ENCODE measurements around the gene OR1F1. TPM values are rescaled to one million over a fixed set of nuclear protein-coding genes. Genes with fewer than 3 reads are reported as not detected.

Gene OR1F1
- total and polyA plus RNA-seq, 9 of the 15 experiments (the other 6 are each of a cell fraction or from before 2014, with no cell fraction given), result 0.15 to 0.61 (median 0.35) TPM; not detected in 3

- H3K4me3 ChIP-seq, result no peak overlapping the region
- no peaks in the 10 kb centered on the region for H3K9me1 ChIP-seq (ENCODE audit: control insufficient read depth, insufficient read depth, low read length)
- H3K4me2 ChIP-seq (ENCODE audit: insufficient read depth, low read length), result no peak overlapping the region
- H4K20me1 ChIP-seq (replicated peaks; ENCODE audit: control insufficient read depth, insufficient read depth, low read length), result no peaks in the 10 kb centered on the region
- H3K36me3 ChIP-seq (ENCODE audit: control insufficient read depth, insufficient read depth, low read length), result no peaks in the 10 kb centered on the region
- H3K79me2 ChIP-seq (ENCODE audit: control insufficient read depth, insufficient read depth, low read length), result no peaks in the 10 kb centered on the region
- ATAC-seq (no peak), FAIRE-seq (no peak), DNase-seq (ENCODE audit: extremely low read depth in 1 of 4, low spot score in 3 of 4) (no peak)
- POLR2A ChIA-PET, result no interaction called here
- no peaks in the 10 kb centered on the region; a peak in 1 of 5 replicates for H3K4me1 ChIP-seq (replicated peaks in 1 of 2; ENCODE audit: control insufficient read depth in 2 of 2, insufficient read depth in 2 of 2, low read length in 2 of 2)
- CTCF ChIA-PET (ENCODE audit: low intra/inter-chr PET ratio), result no interaction called here
- 2% methylated on average over 11 of the region's 11 CpGs for WGBS (ENCODE audit: insufficient coverage, low coverage, missing lambda C conversion rate)
- H3K9me3 ChIP-seq (replicated peaks; ENCODE audit: control insufficient read depth, insufficient read depth, low read depth, low read length), result 0 out of 2 replicates have a peak, but pooled peaks cover 2% of the 10 kb centered on the region
- no peak overlapping the region for H3K9ac ChIP-seq (ENCODE audit: insufficient read depth in 1 of 2, low read depth in 2 of 2, low read length in 2 of 2)
- H3K27me3 ChIP-seq (ENCODE audit: control insufficient read depth in 2 of 2, insufficient read depth in 2 of 2, low read length in 2 of 2), result peaks cover 14 to 33% of the 10 kb centered on the region in 2 experiments
- intact Hi-C loops (cut with micrococcal nuclease), result no loop called here
- in situ Hi-C loops (cut with MboI), result no loop called here
- no TSS peak for BruUV-seq (replicated peaks)
- TF ChIP-seq DEAF1 (CRISPR knock-in tag; IDR thresholded peaks at IDR 0.05) (no peak), SP1 (CRISPR knock-in tag; IDR thresholded peaks at IDR 0.05) (no peak), RCOR1 (IDR thresholded peaks at IDR 0.05; ENCODE audit: borderline replicate concordance in 1 of 2, low read depth in 2 of 2, low read length in 2 of 2) (no peak), VEZF1 (CRISPR knock-in tag; IDR thresholded peaks at IDR 0.05) (no peak), MAX (CRISPR knock-in tag; IDR thresholded peaks at IDR 0.05) (no peak), PATZ1 (CRISPR knock-in tag; IDR thresholded peaks at IDR 0.05; ENCODE audit: borderline replicate concordance) (no peak), ZBTB17 (CRISPR knock-in tag; IDR thresholded peaks at IDR 0.05) (no peak)
- no peak overlapping the region for H3K27ac ChIP-seq (ENCODE audit: extremely low read depth, low read depth, low read length)
- H2AFZ ChIP-seq (ENCODE audit: low read depth, low read length), result no peak overlapping the region
Observed at GRCh38 chr16:3215601-3216262, 27.7 kb downstream of the OR1F1 start.
